Muscle layer of duodenum (tissue), 2 donors: ENCODE measurements around the gene TMEM30A.

Experiments used
- H3K27ac ChIP-seq: one replicate; pipeline ENCODE4 v1.7.0; 2013; ENCODE audit warnings: mild to moderate bottlenecking, low read length
- H3K27me3 ChIP-seq: one replicate; pipeline ENCODE4 v1.7.0; 2013; ENCODE audit warnings: low read depth, mild to moderate bottlenecking, control low read depth, low read length
- H3K36me3 ChIP-seq, 2 donors: one replicate each; pipeline ENCODE4 v1.7.0; 2013; ENCODE audit warnings: low read length in 2 of 2, control low read depth in 1 of 2, mild to moderate bottlenecking in 1 of 2; ENCODE audit not compliant: insufficient read depth in 2 of 2, control insufficient read depth in 1 of 2
- H3K4me1 ChIP-seq, 2 donors: one replicate each; pipeline ENCODE4 v1.7.0; 2013; ENCODE audit warnings: low read length in 2 of 2, mild to moderate bottlenecking in 2 of 2, control low read depth in 1 of 2, moderate library complexity in 1 of 2; ENCODE audit not compliant: insufficient read depth in 2 of 2, control insufficient read depth in 1 of 2
- H3K4me3 ChIP-seq, 2 donors: one replicate each; pipeline ENCODE4 v1.7.0; 2013; ENCODE audit warnings: low read length in 2 of 2, low read depth in 1 of 2, mild to moderate bottlenecking in 1 of 2
- H3K9me3 ChIP-seq, 2 donors: one replicate each; pipeline ENCODE4 v1.7.0; 2013; ENCODE audit warnings: low read length in 2 of 2, control low read depth in 1 of 2, mild to moderate bottlenecking in 1 of 2; ENCODE audit not compliant: control insufficient read depth in 1 of 2
- donor health status: healthy.

The TMEM30A gene

DNA sequence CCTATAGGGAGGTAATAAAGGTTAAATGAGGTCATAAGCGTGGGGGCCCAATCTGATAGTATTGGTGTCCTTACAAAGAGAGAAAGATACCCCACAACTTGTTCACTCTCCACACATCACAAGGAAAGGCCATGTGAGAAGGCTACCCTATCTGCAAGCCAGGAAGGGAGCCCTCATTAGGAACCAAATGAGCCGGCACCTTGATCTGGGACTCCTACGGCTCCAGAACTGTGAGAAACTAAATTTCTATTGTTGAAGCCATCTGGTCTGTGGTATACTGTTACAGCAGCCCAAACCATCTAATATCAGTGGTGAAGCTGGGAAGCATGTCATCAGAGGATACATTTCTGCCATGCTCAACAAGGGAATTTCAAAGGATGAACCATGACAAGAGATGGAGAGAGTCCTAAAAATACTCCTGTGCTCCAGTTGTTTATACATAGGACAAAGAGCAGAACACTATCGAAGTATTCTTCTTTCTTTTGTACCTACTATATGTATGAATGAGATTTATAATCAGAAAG lies 51.4 kb downstream of the TMEM30A start:
- peaks cover 0 to 23% of the 10 kb centered on the region in 2 donors for H3K4me1 ChIP-seq
- H3K36me3 ChIP-seq = peaks cover 14 to 15% of the 10 kb centered on the region in 2 donors
- H3K27ac ChIP-seq = no peak overlapping the region
- no peaks in the 10 kb centered on the region for H3K9me3 ChIP-seq
- H3K4me3 ChIP-seq = no peak overlapping the region
- H3K27me3 ChIP-seq = no peaks in the 10 kb centered on the region

DNA sequence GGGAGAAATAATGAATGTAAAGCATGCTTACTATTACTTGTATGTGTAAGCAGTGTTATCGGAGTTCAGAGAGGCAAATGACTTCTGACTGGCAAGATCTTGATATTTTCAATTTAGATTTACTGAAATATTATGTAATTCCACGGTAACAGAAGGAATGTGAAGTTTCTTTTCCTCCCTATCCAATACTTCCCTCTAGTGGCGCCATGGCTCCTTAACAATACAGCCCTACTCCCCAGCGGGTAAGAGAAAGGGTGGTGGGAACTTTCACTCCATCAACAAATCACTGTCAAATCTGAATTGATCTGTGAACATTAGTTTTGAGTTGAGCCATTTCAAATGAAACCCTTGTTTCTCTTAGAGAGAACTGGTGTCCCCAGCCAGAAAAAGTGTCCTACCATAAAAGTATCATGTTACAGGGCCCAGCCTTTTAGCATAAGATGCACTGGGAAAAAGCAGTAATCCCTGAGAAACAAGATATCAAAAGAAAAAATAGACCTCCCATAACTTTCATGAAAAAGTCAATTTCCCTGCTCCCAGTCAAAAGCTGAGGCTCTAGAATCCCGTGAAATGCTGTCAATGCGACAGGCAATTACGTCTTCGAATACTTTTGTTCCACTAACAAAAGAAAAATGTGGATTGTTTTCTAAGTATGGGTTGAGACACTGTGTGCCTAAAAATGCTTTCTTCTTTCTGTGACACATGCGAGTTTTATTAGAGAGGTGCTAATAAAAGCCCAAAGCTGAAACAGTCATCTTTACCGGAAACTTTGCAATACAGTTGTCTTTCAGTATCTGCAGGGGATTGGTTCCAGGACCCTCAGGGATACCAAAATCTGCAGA lies 53.9 kb downstream of the TMEM30A start:
- Histone ChIP-seq H3K27me3 (no peaks in the 10 kb centered on the region), H3K27ac (no peak overlapping the region), H3K9me3 (no peaks in the 10 kb centered on the region), H3K36me3 (no peaks in the 10 kb centered on the region), H3K4me3 (no peak overlapping the region), H3K4me1 (peaks cover 0 to 23% of the 10 kb centered on the region in 2 donors)

DNA sequence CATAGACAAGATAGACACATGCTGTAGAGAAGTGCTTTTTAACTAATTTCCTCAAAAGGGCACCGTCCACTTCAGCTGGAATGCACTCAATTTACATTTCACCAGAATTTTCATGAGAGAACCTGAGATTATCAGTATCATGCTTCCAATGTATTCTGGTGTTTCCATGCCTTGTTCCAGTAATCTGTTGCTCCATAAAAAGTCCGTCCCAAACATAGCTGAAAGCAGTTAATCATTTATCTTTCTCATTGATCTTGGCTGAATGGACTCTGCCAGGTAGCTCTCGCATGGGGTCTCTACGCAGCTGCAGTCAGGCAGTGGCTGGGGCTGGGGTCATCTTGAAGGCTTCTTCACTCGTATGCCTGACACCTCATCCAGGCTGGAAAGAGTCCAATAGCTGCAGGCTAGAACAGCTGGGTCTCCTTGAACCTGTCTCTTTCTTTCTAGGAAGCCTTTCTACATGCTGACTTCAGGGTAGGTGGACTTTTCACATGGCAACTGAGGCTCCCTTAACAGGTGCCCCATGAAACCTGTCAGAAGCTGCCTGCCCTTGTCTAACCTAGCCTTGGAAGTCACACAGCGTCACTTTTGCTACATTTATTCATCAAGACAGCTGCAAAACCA lies 60.2 kb downstream of the TMEM30A start:
- H3K4me3 ChIP-seq = no peak overlapping the region

DNA sequence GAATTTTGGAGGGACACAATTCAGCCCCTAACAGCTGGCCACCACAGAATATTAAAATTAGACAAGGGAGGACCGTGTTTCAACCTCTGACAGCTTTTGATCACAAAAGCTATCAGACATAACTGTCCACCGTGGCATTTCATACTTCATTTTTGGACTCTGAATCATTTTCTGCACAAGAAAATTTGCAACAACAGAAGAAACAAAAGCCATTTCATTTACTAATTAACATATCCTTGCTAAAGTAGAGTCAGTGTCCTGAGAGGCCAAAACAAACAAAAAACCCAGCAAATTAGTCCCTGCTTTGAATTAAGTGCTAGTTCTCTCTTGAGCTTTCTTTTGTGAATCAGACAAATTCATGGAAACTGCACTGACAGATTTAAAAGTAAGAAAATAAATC lies 61.2 kb downstream of the TMEM30A start:
- Histone ChIP-seq H3K4me3 (no peak overlapping the region), H3K27ac (no peak overlapping the region), H3K9me3 (no peaks in the 10 kb centered on the region), H3K4me1 (no peaks in the 10 kb centered on the region), H3K36me3 (no peaks in the 10 kb centered on the region), H3K27me3 (no peaks in the 10 kb centered on the region)

More for the DNA sequence above, 60.2 kb downstream of the TMEM30A start:
- no peaks in the 10 kb centered on the region for H3K9me3 ChIP-seq
- no peak overlapping the region for H3K27ac ChIP-seq
- no peaks in the 10 kb centered on the region for H3K4me1 ChIP-seq
- H3K36me3 ChIP-seq = no peaks in the 10 kb centered on the region
- H3K27me3 ChIP-seq = no peaks in the 10 kb centered on the region

DNA sequence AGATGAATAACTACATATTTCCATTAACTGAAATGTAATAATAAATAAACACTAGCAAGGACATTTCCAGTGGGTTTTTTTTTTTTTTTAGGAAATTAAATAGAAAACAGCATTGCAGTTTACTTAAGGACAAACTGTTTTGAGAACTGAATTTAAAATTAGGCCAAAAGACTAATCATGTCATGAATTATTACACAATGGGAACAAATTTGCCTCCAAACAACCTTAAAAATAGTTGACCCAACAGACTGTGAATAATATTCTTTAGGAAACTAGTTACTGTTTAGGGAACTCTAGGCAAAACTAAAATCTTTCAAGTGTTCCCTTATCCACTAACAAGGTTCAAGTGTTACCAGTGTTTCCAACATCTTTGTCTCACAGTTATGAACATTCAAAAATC lies 62.3 kb downstream of the TMEM30A start:
- H3K9me3 ChIP-seq = no peaks in the 10 kb centered on the region
- no peaks in the 10 kb centered on the region for H3K4me1 ChIP-seq
- no peak overlapping the region for H3K4me3 ChIP-seq
- no peaks in the 10 kb centered on the region for H3K27me3 ChIP-seq
- H3K36me3 ChIP-seq = no peaks in the 10 kb centered on the region
- H3K27ac ChIP-seq = no peak overlapping the region

DNA sequence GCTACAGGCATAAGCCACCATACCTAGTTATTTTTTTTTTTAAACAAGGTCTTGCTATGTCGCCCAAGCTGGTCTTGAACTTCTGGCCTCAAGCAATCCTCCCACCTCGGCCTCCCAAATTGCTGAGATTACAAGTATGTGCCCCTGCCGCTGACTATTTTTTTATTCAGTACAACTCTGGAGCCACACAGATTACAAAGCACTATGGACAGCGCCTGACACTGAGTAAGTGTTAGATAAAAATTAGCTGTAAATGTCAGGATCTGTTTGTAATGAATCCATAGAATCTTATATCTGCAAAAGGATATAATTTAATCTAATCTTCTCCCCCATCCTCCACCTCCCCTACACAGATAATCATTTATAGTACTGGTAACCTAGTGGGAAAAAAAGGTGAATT lies 63.5 kb downstream of the TMEM30A start:
- Histone ChIP-seq H3K27me3 (no peaks in the 10 kb centered on the region), H3K4me1 (no peaks in the 10 kb centered on the region), H3K9me3 (no peaks in the 10 kb centered on the region), H3K27ac (no peak overlapping the region), H3K4me3 (no peak overlapping the region), H3K36me3 (no peaks in the 10 kb centered on the region)

DNA sequence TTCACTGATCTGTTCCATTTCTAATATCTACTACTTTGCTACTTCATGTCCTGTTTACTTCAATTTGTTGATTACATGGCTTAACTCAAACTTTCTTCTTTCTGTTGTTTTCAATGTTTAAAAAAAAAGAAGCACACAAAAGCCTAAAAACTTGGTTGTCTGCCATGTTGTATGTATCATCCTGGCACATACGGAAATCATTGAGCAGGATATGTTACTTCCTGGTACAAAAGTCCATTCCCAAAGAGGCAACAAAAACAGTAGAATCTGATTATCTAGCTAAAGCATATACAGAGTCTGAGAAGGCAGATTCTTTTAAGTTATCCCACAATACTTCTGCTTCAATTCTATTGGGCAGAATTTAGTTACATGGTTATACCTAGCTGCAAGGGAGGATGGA lies 64.2 kb downstream of the TMEM30A start:
- H3K4me1 ChIP-seq = no peaks in the 10 kb centered on the region
- no peaks in the 10 kb centered on the region for H3K9me3 ChIP-seq
- no peak overlapping the region for H3K4me3 ChIP-seq
- no peaks in the 10 kb centered on the region for H3K27me3 ChIP-seq
- H3K27ac ChIP-seq = no peak overlapping the region
- H3K36me3 ChIP-seq = no peaks in the 10 kb centered on the region

DNA sequence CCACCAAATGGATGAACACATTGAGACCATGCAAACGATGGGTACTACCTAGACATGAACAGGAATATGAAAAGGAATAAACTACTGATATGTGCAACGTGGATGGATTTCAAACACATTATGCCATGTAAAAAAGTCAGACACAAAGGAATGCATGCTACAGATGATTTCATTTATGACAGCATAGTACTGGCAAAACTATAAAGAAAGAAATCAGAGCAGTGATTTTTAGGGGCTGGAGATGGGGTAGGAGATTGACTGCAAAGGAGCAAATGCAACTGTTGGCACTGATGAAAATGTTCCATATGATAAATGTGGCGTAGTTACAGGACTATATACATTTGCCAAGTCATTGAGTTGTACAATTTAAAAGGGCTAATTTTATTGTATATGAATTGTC lies 65.3 kb downstream of the TMEM30A start:
- no peaks in the 10 kb centered on the region for H3K36me3 ChIP-seq
- H3K27ac ChIP-seq = no peak overlapping the region
- no peaks in the 10 kb centered on the region for H3K4me1 ChIP-seq
- no peak overlapping the region for H3K4me3 ChIP-seq
- no peaks in the 10 kb centered on the region for H3K27me3 ChIP-seq
- H3K9me3 ChIP-seq = no peaks in the 10 kb centered on the region

DNA sequence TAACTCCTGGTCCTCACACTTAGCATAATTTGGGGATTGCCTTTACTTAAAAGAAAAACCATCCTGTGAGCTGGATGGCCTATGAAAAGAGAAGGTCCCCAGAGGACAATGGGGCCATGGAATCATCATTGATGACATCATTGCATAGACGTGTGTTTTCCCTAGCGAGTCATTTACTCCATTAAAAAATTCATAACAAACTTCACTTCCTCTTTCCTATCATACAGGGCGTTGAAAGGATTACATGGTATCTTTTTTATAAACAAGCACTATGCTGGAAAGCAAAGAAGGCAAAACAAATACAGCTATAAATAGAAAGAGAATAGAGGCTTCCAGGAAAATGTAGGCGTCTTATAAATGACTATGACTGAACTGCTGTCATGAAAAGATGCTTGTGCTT lies 67.4 kb downstream of the TMEM30A start:
- Histone ChIP-seq H3K27ac (no peak overlapping the region), H3K36me3 (no peaks in the 10 kb centered on the region), H3K27me3 (no peaks in the 10 kb centered on the region), H3K4me3 (no peak overlapping the region), H3K4me1 (no peaks in the 10 kb centered on the region), H3K9me3 (no peaks in the 10 kb centered on the region)

DNA sequence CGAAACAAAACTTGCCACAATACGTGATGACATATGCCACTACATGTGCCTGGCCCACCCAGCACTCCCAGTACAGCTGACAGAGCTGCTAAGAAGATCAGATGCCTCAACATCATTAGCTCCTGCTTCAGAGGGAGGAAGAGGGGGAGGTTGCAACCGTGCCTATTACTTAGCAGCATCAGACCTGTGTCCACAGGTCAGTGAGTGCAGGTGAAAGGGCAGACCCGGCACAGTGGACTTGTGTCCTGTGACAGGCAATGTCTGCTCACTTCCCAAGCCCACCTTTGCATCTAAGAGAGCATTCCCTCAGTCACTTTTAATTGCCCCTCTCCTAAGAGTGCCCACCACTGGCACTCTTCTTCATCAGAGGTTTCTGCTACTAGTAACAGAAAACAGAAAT lies 69.3 kb downstream of the TMEM30A start:
- Histone ChIP-seq H3K27me3 (no peaks in the 10 kb centered on the region), H3K27ac (no peak overlapping the region), H3K4me3 (no peak overlapping the region), H3K4me1 (peaks cover 0 to 6% of the 10 kb centered on the region in 2 donors), H3K36me3 (no peaks in the 10 kb centered on the region), H3K9me3 (no peaks in the 10 kb centered on the region)

DNA sequence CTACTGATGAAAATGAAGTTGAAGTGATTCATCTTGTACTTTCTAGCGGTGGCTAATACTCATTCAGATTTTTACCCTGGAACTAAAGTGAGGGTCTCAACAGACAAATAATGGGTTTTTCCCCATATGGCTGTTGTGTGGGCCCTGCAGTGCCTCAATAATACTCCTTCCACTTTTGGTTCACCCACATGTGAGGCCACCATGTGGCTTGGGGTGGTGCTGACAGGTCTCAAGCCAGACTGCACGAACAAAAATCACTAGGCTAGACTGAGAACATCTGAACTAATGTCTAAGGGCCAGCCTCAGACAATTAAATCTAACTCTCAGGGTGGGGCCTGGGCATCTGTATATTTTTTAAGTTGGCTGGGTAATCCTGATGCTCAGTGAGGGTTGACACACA lies 70.9 kb downstream of the TMEM30A start:
- H3K4me3 ChIP-seq = no peak overlapping the region
- no peak overlapping the region for H3K27ac ChIP-seq
- no peaks in the 10 kb centered on the region for H3K36me3 ChIP-seq
- peaks cover 2% of the 10 kb centered on the region for H3K27me3 ChIP-seq
- no peaks in the 10 kb centered on the region for H3K9me3 ChIP-seq
- peaks cover under 1 to 7% of the 10 kb centered on the region in 2 donors for H3K4me1 ChIP-seq
